ENCODE results near the gene CAMK4. TPM values are rescaled to one million over a fixed set of nuclear protein-coding genes. Genes with fewer than 3 reads are reported as not detected.

Gene CAMK4
- total and polyA plus RNA-seq, 9 of the 15 experiments (the other 6 are each of a cell fraction or from before 2014, with no cell fraction given): 0.35 TPM; not detected in 8

DNA sequence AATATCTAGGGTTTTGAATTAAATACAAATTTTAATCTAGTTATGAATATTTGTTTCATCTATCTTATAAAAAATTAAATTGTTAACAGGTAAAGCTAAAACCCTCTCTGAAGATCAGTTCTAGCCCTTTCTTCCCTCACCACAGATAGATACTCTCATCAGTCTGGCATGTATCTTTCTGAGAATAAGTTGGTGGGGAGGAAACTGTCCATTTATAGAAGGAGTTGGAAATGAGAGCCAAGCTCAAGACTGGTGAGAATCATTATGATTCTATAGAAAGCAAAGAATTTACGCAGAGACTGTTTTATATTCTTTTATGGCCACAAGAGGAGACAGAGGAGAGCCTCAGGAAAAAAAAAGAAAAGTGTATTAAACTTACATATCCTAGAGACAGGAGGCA is 229.1 kb downstream of the CAMK4 start:
- no peak for ATAC-seq

More for the DNA sequence above, 229.1 kb downstream of the CAMK4 start:
- Histone ChIP-seq H3K27ac (ENCODE audit: extremely low read depth, low read depth, low read length) (no peak overlapping the region), H4K20me1 (replicated peaks; ENCODE audit: control insufficient read depth, insufficient read depth, low read length) (no peaks in the 10 kb centered on the region), H3K9me1 (ENCODE audit: control insufficient read depth, insufficient read depth, low read length) (no peaks in the 10 kb centered on the region), H3K4me3 (no peak overlapping the region), H3K79me2 (ENCODE audit: control insufficient read depth, insufficient read depth, low read length) (no peaks in the 10 kb centered on the region), H3K27me3 (ENCODE audit: control insufficient read depth in 2 of 2, insufficient read depth in 2 of 2, low read length in 2 of 2) (peaks cover 0 to 5% of the 10 kb centered on the region in 2 experiments; a peak in 2 of 5 replicates), H3K36me3 (ENCODE audit: control insufficient read depth, insufficient read depth, low read length) (no peaks in the 10 kb centered on the region), H3K9me3 (replicated peaks; ENCODE audit: control insufficient read depth, insufficient read depth, low read depth, low read length) (no peaks in the 10 kb centered on the region), H3K4me1 (replicated peaks in 1 of 2; ENCODE audit: control insufficient read depth in 2 of 2, insufficient read depth in 2 of 2, low read length in 2 of 2) (no peaks in the 10 kb centered on the region), H3K4me2 (ENCODE audit: insufficient read depth, low read length) (no peak overlapping the region), H3K9ac (ENCODE audit: insufficient read depth in 1 of 2, low read depth in 2 of 2, low read length in 2 of 2) (no peak overlapping the region), H2AFZ (ENCODE audit: low read depth, low read length) (no peak overlapping the region)
- intact Hi-C loops (cut with micrococcal nuclease): no loop called here
- POLR2A ChIA-PET: no interaction called here
- DNase-seq (ENCODE audit: extremely low read depth in 1 of 4, low spot score in 3 of 4) (no peak), FAIRE-seq (no peak)
- WGBS (ENCODE audit: insufficient coverage, low coverage, missing lambda C conversion rate): 0% methylated on average over 1 of the region's 1 CpG
- TF ChIP-seq SRSF7 (optimal IDR thresholded peaks at IDR 0.05; ENCODE audit: low read depth, low read length): no peak
- TF ChIP-seq GTF2F1 (IDR thresholded peaks at IDR 0.05; ENCODE audit: low read depth, low read length): no peak
- no peak for TF ChIP-seq NFATC3 (IDR thresholded peaks at IDR 0.05)
- no peak for TF ChIP-seq SMAD2 (IDR thresholded peaks at IDR 0.05; ENCODE audit: low read depth, low read length)
- TF ChIP-seq, protein P1, sequence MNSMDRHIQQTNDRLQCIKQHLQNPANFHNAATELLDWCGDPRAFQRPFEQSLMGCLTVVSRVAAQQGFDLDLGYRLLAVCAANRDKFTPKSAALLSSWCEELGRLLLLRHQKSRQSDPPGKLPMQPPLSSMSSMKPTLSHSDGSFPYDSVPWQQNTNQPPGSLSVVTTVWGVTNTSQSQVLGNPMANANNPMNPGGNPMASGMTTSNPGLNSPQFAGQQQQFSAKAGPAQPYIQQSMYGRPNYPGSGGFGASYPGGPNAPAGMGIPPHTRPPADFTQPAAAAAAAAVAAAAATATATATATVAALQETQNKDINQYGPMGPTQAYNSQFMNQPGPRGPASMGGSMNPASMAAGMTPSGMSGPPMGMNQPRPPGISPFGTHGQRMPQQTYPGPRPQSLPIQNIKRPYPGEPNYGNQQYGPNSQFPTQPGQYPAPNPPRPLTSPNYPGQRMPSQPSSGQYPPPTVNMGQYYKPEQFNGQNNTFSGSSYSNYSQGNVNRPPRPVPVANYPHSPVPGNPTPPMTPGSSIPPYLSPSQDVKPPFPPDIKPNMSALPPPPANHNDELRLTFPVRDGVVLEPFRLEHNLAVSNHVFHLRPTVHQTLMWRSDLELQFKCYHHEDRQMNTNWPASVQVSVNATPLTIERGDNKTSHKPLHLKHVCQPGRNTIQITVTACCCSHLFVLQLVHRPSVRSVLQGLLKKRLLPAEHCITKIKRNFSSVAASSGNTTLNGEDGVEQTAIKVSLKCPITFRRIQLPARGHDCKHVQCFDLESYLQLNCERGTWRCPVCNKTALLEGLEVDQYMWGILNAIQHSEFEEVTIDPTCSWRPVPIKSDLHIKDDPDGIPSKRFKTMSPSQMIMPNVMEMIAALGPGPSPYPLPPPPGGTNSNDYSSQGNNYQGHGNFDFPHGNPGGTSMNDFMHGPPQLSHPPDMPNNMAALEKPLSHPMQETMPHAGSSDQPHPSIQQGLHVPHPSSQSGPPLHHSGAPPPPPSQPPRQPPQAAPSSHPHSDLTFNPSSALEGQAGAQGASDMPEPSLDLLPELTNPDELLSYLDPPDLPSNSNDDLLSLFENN (IDR thresholded peaks at IDR 0.05; ENCODE audit: low read depth in 2 of 2, low read length in 2 of 2): no peak
- no peak for TF ChIP-seq NEUROD1 (IDR thresholded peaks at IDR 0.05; ENCODE audit: borderline replicate concordance, low read depth, low read length, partially characterized antibody)
- no peak for TF ChIP-seq FOXM1 (IDR thresholded peaks at IDR 0.05; ENCODE audit: low read depth)
- TF ChIP-seq FOXM1 (CRISPR knock-in tag; IDR thresholded peaks at IDR 0.05; ENCODE audit: low read depth): no peak
- no peak for TF ChIP-seq SRSF3 (IDR thresholded peaks at IDR 0.05; ENCODE audit: insufficient read depth, low read length)
- TF ChIP-seq, protein P2, sequence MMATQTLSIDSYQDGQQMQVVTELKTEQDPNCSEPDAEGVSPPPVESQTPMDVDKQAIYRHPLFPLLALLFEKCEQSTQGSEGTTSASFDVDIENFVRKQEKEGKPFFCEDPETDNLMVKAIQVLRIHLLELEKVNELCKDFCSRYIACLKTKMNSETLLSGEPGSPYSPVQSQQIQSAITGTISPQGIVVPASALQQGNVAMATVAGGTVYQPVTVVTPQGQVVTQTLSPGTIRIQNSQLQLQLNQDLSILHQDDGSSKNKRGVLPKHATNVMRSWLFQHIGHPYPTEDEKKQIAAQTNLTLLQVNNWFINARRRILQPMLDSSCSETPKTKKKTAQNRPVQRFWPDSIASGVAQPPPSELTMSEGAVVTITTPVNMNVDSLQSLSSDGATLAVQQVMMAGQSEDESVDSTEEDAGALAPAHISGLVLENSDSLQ (IDR thresholded peaks at IDR 0.05): no peak
- TF ChIP-seq, protein P3, sequence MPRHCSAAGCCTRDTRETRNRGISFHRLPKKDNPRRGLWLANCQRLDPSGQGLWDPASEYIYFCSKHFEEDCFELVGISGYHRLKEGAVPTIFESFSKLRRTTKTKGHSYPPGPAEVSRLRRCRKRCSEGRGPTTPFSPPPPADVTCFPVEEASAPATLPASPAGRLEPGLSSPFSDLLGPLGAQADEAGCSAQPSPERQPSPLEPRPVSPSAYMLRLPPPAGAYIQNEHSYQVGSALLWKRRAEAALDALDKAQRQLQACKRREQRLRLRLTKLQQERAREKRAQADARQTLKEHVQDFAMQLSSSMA (CRISPR knock-in tag; IDR thresholded peaks at IDR 0.05): no peak
- no peak for TF ChIP-seq PML (IDR thresholded peaks at IDR 0.05; ENCODE audit: low read length)
- TF ChIP-seq TEAD2 (tag; IDR thresholded peaks at IDR 0.05): no peak
- no peak for TF ChIP-seq CEBPG (CRISPR knock-in tag; IDR thresholded peaks at IDR 0.05)
- no peak for TF ChIP-seq CEBPG (tag; conservative IDR thresholded peaks at IDR 0.05 in 1 of 2, IDR thresholded peaks at IDR 0.05 in 1 of 2)
- no peak for TF ChIP-seq GABPB1 (CRISPR knock-in tag; IDR thresholded peaks at IDR 0.05)
- no peak for TF ChIP-seq MEF2D (tag; conservative IDR thresholded peaks at IDR 0.05; ENCODE audit: low read depth)
- TF ChIP-seq ZNF140 (CRISPR knock-in tag; IDR thresholded peaks at IDR 0.05): no peak
- TF ChIP-seq ZEB2 (IDR thresholded peaks at IDR 0.05): no peak
- TF ChIP-seq RNF2 (IDR thresholded peaks at IDR 0.05): no peak
- no peak for TF ChIP-seq NFRKB (IDR thresholded peaks at IDR 0.05; ENCODE audit: low read depth)
- no peak for TF ChIP-seq GATA2 (CRISPR knock-in tag; IDR thresholded peaks at IDR 0.05)
- no TSS peak for BruUV-seq (replicated peaks)
- CTCF ChIA-PET (ENCODE audit: low intra/inter-chr PET ratio): no interaction called here
- in situ Hi-C loops (cut with MboI): no loop called here
